ENCODE measurements around the gene SV2C.

The SV2C gene

DNA sequence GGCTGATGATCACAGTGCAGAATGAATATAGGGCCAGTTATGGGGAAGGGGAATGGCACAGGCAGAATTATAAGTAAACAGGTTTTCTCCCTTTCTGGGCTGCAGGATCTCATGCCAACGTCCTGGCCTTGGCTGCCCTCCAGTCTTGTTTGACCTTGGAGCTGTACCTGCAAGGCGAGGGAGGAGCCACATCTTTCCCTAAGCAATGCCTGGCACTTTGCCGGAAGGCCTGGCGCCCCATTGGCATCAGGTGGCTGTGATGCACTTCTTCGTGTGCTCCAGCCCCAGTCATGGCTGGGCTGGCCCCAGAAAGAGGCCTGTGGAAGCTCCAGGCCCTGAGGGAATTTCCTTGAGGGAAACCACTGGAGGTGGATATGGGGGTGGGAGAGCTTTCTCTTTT is 303.2 kb downstream of the SV2C start:
- DNase-seq: no peak

GRCh38 chr5:76388236-76388635 is 305.1 kb downstream of the SV2C start:
- no peak for DNase-seq

- DNase-seq: no peak
Observed at GRCh38 chr5:76388791-76389512, 305.8 kb downstream of the SV2C start.

DNA sequence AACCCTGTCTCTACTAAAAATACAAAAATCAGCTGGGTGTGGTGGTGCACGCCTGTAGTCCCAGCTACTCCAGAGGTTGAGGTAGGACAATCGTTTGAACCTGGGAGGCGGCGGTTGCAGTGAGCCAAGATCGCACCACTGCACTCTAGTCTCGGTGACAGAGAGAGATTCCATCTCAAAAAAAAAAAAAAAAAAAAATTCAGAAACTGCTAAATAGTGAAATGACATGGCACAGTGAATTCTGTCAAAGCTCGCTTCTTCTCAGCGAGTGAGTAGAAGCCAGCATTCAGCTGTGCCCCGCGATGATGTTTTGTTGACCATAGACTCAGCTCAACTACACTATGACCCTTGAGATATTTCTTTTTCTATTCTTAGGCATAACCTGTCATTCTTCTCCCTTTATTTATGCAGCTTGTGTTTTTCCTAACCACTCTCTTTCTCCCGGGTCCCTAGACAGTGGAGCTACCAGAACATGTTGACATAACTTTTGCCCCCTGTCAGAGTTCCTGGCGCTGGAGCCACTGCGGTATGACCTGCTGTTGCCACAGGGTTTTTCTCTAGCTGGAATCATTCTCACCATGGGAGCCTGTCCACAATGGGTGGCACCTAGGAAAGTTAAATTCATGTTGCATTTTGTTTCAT is 306.5 kb downstream of the SV2C start:
- no peak for DNase-seq

DNA sequence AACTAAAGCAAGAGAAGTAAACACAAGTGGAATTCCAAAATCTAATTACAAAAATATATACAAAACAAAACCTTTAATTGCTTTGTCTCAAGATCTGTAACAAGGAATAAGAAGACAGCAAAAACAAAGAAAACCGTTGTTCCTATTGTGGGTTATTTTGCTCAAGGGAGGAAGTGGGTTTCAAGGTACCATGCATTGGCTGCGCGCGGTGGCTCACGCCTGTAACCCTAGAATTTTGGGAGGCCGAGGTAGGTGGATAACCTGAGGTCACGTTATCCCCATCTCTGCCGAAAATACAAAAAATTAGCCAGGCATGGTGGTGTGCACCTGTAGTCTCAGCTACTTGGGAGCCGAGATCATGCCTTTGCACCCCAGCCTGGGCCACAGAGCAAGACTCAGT is 307.8 kb downstream of the SV2C start:
- no peak for DNase-seq

DNA sequence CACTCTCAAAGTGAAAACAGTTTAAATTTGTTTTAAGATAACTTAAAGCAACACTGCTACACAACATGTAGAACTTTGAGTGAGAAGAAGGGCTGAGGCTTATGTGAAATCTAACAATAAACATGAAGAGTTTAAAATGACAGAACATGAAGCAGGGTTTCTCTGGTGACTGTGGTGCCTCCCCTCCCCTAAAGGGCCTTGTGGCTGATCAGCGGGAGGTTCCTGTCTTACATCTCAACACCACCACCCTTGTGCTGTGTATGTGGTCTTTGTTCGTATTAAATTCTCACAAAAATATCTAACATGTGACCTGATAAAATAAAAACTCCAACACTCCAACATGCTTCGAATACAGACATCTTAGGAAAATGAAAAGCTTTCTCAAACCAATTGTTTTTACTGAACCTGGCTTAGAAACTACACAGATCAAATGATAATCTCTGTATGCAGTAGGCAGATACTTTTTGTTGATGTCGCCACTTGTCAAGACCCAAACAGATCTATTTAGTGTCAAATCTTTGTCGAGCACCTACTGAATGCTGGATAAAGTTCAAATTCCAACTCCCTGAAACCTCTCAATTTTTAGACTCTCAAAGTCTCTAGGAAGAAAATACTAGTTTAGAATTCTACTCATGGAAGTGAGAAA is 310.0 kb downstream of the SV2C start:
- no peak for DNase-seq

- DNase-seq: no peak
Observed at GRCh38 chr5:76397200-76397599, 314.0 kb downstream of the SV2C start.

DNA sequence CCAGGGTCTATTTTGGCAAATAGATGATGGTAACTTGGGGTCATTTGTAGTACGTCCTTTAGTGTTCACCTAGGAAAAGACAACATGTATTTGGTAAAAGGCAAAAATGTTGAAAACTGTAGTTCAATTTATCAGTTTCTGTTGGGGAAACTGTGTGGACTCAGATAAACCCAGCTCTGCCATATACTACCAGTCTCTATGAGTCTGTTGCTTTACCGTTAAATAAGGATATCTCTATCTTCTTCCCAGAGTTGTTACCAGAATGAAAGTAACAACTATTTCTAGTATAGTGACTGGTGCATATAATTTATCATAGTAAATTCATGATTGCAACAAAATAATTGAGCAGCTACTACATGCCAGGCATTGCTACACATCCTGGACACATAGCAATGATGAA is 316.1 kb downstream of the SV2C start:
- no peak for DNase-seq

DNA sequence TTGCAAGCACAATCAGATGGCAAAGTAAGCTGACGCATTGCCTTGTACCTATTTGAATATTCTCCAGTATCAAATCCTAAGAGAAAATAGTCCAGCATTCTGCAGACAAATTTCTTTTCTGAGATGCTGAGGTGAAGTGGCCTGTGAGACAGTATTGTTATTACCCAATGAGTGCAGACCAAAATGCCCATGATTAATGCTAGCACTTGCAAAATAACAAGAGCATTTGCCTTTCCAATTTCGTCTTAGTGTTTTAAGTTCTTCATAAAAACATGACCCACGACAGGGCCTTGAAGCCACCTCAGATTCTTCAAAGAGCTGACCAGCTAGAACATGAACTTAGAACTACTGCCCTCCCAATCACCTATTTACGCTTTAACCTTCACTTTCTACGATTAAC is 317.3 kb downstream of the SV2C start:
- no peak for DNase-seq

DNA sequence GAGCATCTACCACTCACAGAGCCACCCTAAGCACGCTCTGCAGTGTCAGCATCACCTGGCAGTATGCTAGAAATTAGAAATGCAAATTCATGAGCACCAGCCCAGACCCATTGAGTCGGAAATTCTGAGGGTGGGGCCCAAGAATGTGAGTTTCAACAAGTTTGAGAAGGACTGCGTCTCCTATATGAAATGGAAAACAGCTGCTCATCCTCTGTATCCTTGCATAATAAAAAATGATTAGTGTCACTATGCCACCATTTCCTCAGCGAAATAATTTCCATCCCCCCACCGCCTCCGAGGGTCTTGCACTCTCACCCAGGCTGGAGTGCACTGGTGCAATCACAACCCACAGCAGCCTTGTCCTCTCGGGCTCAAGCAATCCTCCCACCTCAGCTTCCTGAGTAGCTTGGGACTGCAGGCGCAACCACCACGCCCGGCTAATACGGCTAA is 318.6 kb downstream of the SV2C start:
- no peak for DNase-seq

GRCh38 chr5:76402251-76402885 is 319.2 kb downstream of the SV2C start:
- no peak for DNase-seq

DNA sequence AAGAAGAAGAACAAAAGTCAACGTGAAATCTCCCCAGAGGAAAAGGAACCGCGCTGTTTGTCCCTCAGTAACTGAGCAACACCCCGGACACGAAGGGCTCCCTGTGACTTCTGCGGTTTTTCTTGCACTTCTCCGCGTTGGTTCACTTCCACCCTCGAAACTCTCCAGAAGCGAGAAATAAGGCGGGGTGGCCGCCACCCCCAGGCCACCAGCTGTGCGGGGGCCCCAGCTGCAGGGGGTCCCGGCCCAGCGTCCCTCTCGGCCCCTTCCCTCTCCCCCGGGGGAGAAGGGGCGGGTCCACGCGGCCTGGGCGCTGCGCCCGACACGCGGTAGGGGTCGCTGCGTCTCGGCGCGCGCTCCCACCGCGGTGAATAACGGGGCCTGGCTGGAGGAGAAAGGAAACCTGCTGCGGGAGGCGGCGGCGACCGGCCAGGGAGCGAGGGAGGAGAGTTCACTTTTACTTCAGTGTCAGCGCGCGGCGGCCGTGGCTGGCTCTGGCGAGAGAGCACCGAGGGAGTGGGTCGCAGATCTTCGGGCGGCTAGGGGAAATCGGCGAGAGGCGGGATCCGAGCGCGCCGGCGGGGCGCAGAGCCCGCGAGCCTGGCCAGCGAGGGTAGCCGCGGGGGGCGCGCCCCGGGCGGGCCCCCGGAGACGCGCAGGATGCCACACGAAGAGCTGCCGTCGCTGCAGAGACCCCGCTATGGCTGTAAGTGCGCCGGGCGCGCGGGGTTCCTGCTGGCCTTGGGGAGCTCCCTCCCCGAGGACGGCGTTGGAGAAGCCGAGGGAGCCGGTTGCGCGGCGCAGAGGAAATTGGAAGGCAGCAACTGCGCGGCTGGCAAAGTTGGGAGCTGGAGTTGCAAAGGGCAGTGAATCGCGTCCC is 319.9 kb downstream of the SV2C start, which contains the start of gene IQGAP2:
IQGAP2 (plus strand) TSS at position 400 of the 880 bp plus-strand sequence; CDS start at position 661, 261 bp downstream.
- DNase-seq: peak; percentile 61

Data from fibroblast of skin of scalp (primary cell).